Gastrocnemius medialis (tissue), 4 donors: ENCODE measurements around the gene EXOC7. TPM values are rescaled to one million over a fixed set of nuclear protein-coding genes. Genes with fewer than 3 reads are reported as not detected.
A peak's percentile ranks its signal among the peaks of the same experiment; 100 is the strongest.

Experiments used
- ATAC-seq, 2 donors: fragments of 150-250 bp; one replicate each; pipeline ENCODE4 v1.9.1; 2016
- DNase-seq, 2 donors: peaks; one replicate each; pipeline ENCODE4 v3.0.0-alpha.2; 2019
- H3K27ac ChIP-seq, 4 donors: fragments of 200-600 bp; sonication (generic); 1 replicate in 1 of 4; 2 replicates in 3 of 4; pipeline ENCODE4 v1.5.1; 2016 to 2018; ENCODE audit warnings: mild to moderate bottlenecking in 2 of 4, moderate library complexity in 1 of 4
- H3K27me3 ChIP-seq, 3 donors: fragments of 200-600 bp; sonication (generic) in 2 of 3; 1 replicate in 1 of 3; 2 replicates in 2 of 3; pipeline versions ENCODE4 v1.5.1 to v1.6.0; 2016 to 2019; ENCODE audit warnings: mild to moderate bottlenecking in 1 of 3, moderate library complexity in 1 of 3
- H3K36me3 ChIP-seq, 2 donors: fragments of 200-600 bp; sonication (generic) in 1 of 2; one replicate each; pipeline ENCODE4 v1.5.1; 2017 to 2018
- H3K4me1 ChIP-seq, 2 donors: fragments of 200-600 bp; sonication (generic) in 1 of 2; one replicate each; pipeline ENCODE4 v1.5.1; 2016 to 2017; ENCODE audit warnings: mild to moderate bottlenecking in 2 of 2
- H3K4me3 ChIP-seq, 4 donors: fragments of 200-600 bp; sonication (generic) in 3 of 4; 1 replicate in 1 of 4; 2 replicates in 3 of 4; pipeline ENCODE4 v1.5.1; 2016 to 2019; ENCODE audit warnings: mild to moderate bottlenecking in 2 of 4
- H3K9me3 ChIP-seq, 3 donors: fragments of 200-600 bp; sonication (generic) in 2 of 3; 1 replicate in 1 of 3; 2 replicates in 2 of 3; pipeline ENCODE4 v1.5.1; 2016 to 2019
- CTCF ChIP-seq, 5 experiments: fragments of 450-650 bp in 3 of 5; fragments of 200-600 bp in 2 of 5; sonication (generic) in 2 of 5; IDR thresholded peaks in 4 of 5; conservative IDR thresholded peaks in 1 of 5; 1 replicate in 4 of 5; 2 replicates in 1 of 5; pipeline ENCODE4 v1.5.1; 2016 to 2019; ENCODE audit warnings: antibody characterized with exemption in 5 of 5, mild to moderate bottlenecking in 3 of 5, moderate library complexity in 3 of 5
- POLR2A ChIP-seq, 2 donors: fragments of 450-650 bp; IDR thresholded peaks; one replicate each; pipeline ENCODE4 v1.6.1; 2017; ENCODE audit warnings: antibody characterized with exemption in 2 of 2, mild to moderate bottlenecking in 2 of 2, moderate library complexity in 2 of 2
- in situ Hi-C, 4 donors: fragments of 200-750 bp; cut with MboI; loops; one replicate each; pipeline versions ENCODE4 v1.15.0 to v1.8.0; 2017; ENCODE audit warnings: low sequenced_read_pairs in 4 of 4
- intact Hi-C: fragments of 100-400 bp; cut with DNase I; formaldehyde crosslinking; loops from one replicate; pipeline ENCODE4 v1.15.1; 2023; ENCODE audit warnings: low total_unique reads
- total RNA-seq, 4 donors: library from RNA; depleted of rRNA; stranded (reverse); fragments of >200 nt; gene quantifications; one replicate each; pipeline versions ENCODE4 v1.1.0 to v1.2.3, GENCODE V29; 2016

Gene EXOC7
- total RNA-seq, 4 donors from 2014 or later, result 49.5 to 70.7 (median 53.9) TPM

GRCh38 chr17:76050538-76051467 is 52.8 kb downstream of the EXOC7 start:
- in situ Hi-C loops (no loop called here), intact Hi-C loops (no loop called here)
- DNase-seq (peak in 1 of 2 donors; percentile 34), ATAC-seq (peak; percentile 90 to 92)
- TF ChIP-seq POLR2A (IDR thresholded peaks at IDR 0.05), result no peak
- no peaks in the 10 kb centered on the region for H3K27me3 ChIP-seq
- H3K4me3 ChIP-seq, result no peak overlapping the region
- H3K36me3 ChIP-seq, result peaks cover 0 to 77% of the 10 kb centered on the region in 2 donors
- no peaks in the 10 kb centered on the region for H3K9me3 ChIP-seq
- H3K4me1 ChIP-seq, result peaks cover 0 to 5% of the 10 kb centered on the region in 2 donors
- H3K27ac ChIP-seq, result peak overlapping the region; percentile 27 to 68 (median 42)

- ATAC-seq (no peak), DNase-seq (no peak)
- H3K4me1 ChIP-seq, result peaks cover 0 to 5% of the 10 kb centered on the region in 2 donors
- H3K36me3 ChIP-seq, result peaks cover 0 to 80% of the 10 kb centered on the region in 2 donors
- H3K27ac ChIP-seq, result peak overlapping the region in 1 of 4 donors; percentile 46
- TF ChIP-seq CTCF (IDR thresholded peaks at IDR 0.05 in 4 of 5, conservative IDR thresholded peaks at IDR 0.05 in 1 of 5), result no peak
- no peak for TF ChIP-seq POLR2A (IDR thresholded peaks at IDR 0.05)
- in situ Hi-C loops (no loop called here), intact Hi-C loops (no loop called here)
- H3K27me3 ChIP-seq, result no peaks in the 10 kb centered on the region
- H3K9me3 ChIP-seq, result no peaks in the 10 kb centered on the region
- H3K4me3 ChIP-seq, result no peak overlapping the region
These were observed 53.6 kb downstream of the EXOC7 start for GRCh38 chr17:76049836-76050537.

- Histone ChIP-seq H3K9me3 (no peaks in the 10 kb centered on the region), H3K4me3 (no peak overlapping the region), H3K27me3 (no peaks in the 10 kb centered on the region), H3K27ac (no peak overlapping the region), H3K4me1 (peaks cover 0 to 5% of the 10 kb centered on the region in 2 donors), H3K36me3 (peaks cover 3 to 81% of the 10 kb centered on the region in 2 donors)
- ATAC-seq, result no peak
- intact Hi-C loops, result no loop called here
- no peak for TF ChIP-seq CTCF (IDR thresholded peaks at IDR 0.05 in 4 of 5, conservative IDR thresholded peaks at IDR 0.05 in 1 of 5)
- TF ChIP-seq POLR2A (IDR thresholded peaks at IDR 0.05), result no peak
- in situ Hi-C loops, result no loop called here
- DNase-seq, result no peak
These were observed 54.3 kb downstream of the EXOC7 start for GRCh38 chr17:76049239-76049638.

GRCh38 chr17:76048711-76049110 is 54.9 kb downstream of the EXOC7 start:
- peaks cover 3 to 81% of the 10 kb centered on the region in 2 donors for H3K36me3 ChIP-seq
- no peak for DNase-seq

More at GRCh38 chr17:76048711-76049110, 54.9 kb downstream of the EXOC7 start:
- no peaks in the 10 kb centered on the region for H3K9me3 ChIP-seq
- no peak for ATAC-seq
- H3K27me3 ChIP-seq, result no peaks in the 10 kb centered on the region
- in situ Hi-C loops (no loop called here), intact Hi-C loops (no loop called here)
- no peak overlapping the region for H3K4me3 ChIP-seq
- no peak overlapping the region for H3K27ac ChIP-seq
- no peak for TF ChIP-seq POLR2A (IDR thresholded peaks at IDR 0.05)
- TF ChIP-seq CTCF (IDR thresholded peaks at IDR 0.05 in 4 of 5, conservative IDR thresholded peaks at IDR 0.05 in 1 of 5), result no peak
- peaks cover 0 to 5% of the 10 kb centered on the region in 2 donors for H3K4me1 ChIP-seq
